ENCODE data around the gene CCDC30.

- TF ChIP-seq POLR2AphosphoS5 (IDR thresholded peaks at IDR 0.05), result no peak
- TF ChIP-seq POLR2A (IDR thresholded peaks at IDR 0.05), result no peak
- TF ChIP-seq, protein P1, sequence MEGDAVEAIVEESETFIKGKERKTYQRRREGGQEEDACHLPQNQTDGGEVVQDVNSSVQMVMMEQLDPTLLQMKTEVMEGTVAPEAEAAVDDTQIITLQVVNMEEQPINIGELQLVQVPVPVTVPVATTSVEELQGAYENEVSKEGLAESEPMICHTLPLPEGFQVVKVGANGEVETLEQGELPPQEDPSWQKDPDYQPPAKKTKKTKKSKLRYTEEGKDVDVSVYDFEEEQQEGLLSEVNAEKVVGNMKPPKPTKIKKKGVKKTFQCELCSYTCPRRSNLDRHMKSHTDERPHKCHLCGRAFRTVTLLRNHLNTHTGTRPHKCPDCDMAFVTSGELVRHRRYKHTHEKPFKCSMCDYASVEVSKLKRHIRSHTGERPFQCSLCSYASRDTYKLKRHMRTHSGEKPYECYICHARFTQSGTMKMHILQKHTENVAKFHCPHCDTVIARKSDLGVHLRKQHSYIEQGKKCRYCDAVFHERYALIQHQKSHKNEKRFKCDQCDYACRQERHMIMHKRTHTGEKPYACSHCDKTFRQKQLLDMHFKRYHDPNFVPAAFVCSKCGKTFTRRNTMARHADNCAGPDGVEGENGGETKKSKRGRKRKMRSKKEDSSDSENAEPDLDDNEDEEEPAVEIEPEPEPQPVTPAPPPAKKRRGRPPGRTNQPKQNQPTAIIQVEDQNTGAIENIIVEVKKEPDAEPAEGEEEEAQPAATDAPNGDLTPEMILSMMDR (IDR thresholded peaks at IDR 0.05), result no peak
Measured at GRCh38 chr1:42449256-42449655, 13.8 kb upstream of the CCDC30 start.
